Measurements from ENCODE around the gene CEP85L. TPM values are rescaled to one million over a fixed set of nuclear protein-coding genes. Genes with fewer than 3 reads are reported as not detected.

The CEP85L gene
- total RNA-seq, 1 donor from 2014 or later = 6.8 TPM

- no peaks in the 10 kb centered on the region for H3K27me3 Mint-ChIP-seq
- no peak overlapping the region for H3K4me3 Mint-ChIP-seq (ENCODE audit: low read depth)
- peaks cover 14% of the 10 kb centered on the region for H3K36me3 Mint-ChIP-seq (ENCODE audit: insufficient read depth)
- H3K27ac Mint-ChIP-seq = no peak overlapping the region
- H3K9me3 Mint-ChIP-seq (ENCODE audit: low read depth) = peaks cover 33% of the 10 kb centered on the region
- no peak for DNase-seq (ENCODE audit: low spot score, unreplicated experiment)
- no peak for TF ChIP-seq CTCF (IDR thresholded peaks at IDR 0.05; ENCODE audit: unreplicated experiment)
- peaks cover 5% of the 10 kb centered on the region for H3K4me1 Mint-ChIP-seq (ENCODE audit: low read depth)
These were observed 71.6 kb downstream of the CEP85L start for GRCh38 chr6:118579786-118580185.

GRCh38 chr6:118578617-118579016 lies 72.8 kb downstream of the CEP85L start:
- Mint-ChIP-seq H3K9me3 (ENCODE audit: low read depth) (peaks cover 43% of the 10 kb centered on the region), H3K36me3 (ENCODE audit: insufficient read depth) (peaks cover 21% of the 10 kb centered on the region), H3K27ac (no peak overlapping the region), H3K4me1 (ENCODE audit: low read depth) (peaks cover 5% of the 10 kb centered on the region), H3K4me3 (ENCODE audit: low read depth) (no peak overlapping the region), H3K27me3 (no peaks in the 10 kb centered on the region)
- no peak for TF ChIP-seq CTCF (IDR thresholded peaks at IDR 0.05; ENCODE audit: unreplicated experiment)
- DNase-seq (ENCODE audit: low spot score, unreplicated experiment) = no peak

- H3K36me3 Mint-ChIP-seq (ENCODE audit: insufficient read depth) = peaks cover 21% of the 10 kb centered on the region
- no peak overlapping the region for H3K4me3 Mint-ChIP-seq (ENCODE audit: low read depth)
These were observed 73.4 kb downstream of the CEP85L start for GRCh38 chr6:118577972-118578371.

GRCh38 chr6:118574051-118574865 lies 77.1 kb downstream of the CEP85L start:
- Mint-ChIP-seq H3K27ac (peak overlapping the region; percentile 11), H3K36me3 (ENCODE audit: insufficient read depth) (peaks cover 19% of the 10 kb centered on the region), H3K4me3 (ENCODE audit: low read depth) (peak overlapping the region; percentile 56), H3K9me3 (ENCODE audit: low read depth) (peaks cover 38% of the 10 kb centered on the region), H3K27me3 (no peaks in the 10 kb centered on the region), H3K4me1 (ENCODE audit: low read depth) (peaks cover 3% of the 10 kb centered on the region)
- TF ChIP-seq CTCF (IDR thresholded peaks at IDR 0.05; ENCODE audit: unreplicated experiment) = no peak
- no peak for DNase-seq (ENCODE audit: low spot score, unreplicated experiment)

More at GRCh38 chr6:118577972-118578371, 73.4 kb downstream of the CEP85L start:
- Mint-ChIP-seq H3K4me1 (ENCODE audit: low read depth) (peaks cover 5% of the 10 kb centered on the region), H3K27me3 (no peaks in the 10 kb centered on the region), H3K27ac (peak overlapping the region; percentile 24), H3K9me3 (ENCODE audit: low read depth) (peaks cover 43% of the 10 kb centered on the region)
- TF ChIP-seq CTCF (IDR thresholded peaks at IDR 0.05; ENCODE audit: unreplicated experiment) = no peak
- no peak for DNase-seq (ENCODE audit: low spot score, unreplicated experiment)

DNA sequence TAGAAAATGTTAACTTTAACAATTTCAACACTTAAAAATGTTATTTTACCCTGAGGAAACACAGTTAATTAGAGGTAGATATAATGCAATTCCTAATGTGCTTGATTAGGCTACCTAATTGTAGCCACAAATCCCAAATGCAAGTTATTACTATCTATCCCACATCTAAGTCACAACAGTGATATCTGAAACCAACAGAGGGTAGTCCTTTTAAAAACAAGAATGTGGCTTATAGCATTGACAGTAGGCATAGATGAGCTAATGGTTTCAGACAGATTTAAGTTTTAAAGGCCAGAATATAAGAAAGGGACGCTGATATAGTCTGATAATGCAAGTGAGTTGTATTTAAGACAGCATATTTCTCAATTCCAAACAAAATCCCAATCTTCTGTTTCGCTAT lies 80.3 kb downstream of the CEP85L start:
- Mint-ChIP-seq H3K4me1 (ENCODE audit: low read depth) (no peaks in the 10 kb centered on the region), H3K4me3 (ENCODE audit: low read depth) (no peak overlapping the region), H3K9me3 (ENCODE audit: low read depth) (peaks cover 23% of the 10 kb centered on the region), H3K27me3 (no peaks in the 10 kb centered on the region), H3K36me3 (ENCODE audit: insufficient read depth) (peaks cover 14% of the 10 kb centered on the region), H3K27ac (no peak overlapping the region)
- no peak for DNase-seq (ENCODE audit: low spot score, unreplicated experiment)
- no peak for TF ChIP-seq CTCF (IDR thresholded peaks at IDR 0.05; ENCODE audit: unreplicated experiment)
